ENCODE measurements around the gene KISS1R.

KISS1R gene

DNA sequence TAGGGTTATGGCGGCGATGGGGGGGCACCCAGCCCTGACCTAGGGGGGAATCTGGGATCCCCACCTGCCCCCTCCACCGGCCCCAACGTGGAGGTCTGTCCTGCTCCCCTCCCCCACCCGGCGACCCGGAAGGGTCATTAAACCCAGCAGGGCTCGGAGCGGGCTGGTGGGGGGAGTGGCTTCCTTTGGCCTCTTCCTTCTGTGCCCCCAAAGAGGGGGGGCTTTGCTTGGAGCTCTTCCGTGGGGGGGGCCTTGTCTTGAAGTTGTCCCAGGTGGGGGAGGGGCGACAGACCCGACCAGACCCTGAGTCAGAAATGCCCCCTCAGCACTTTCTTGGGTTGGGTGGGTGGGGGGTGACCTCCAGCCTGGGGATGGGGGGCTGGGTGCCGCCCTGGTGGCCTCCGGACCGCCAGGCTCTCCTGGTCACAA, 10.2 kb downstream of the KISS1R start:
- Histone ChIP-seq H3K27me3 (ENCODE audit: low read depth, low read length) (no peaks in the 10 kb centered on the region), H3K4me3 (ENCODE audit: low read length) (peak overlapping the region; percentile 85), H3K4me2 (ENCODE audit: low read length) (peak overlapping the region; percentile 83), H3K36me3 (replicated peaks; ENCODE audit: low read depth, low read length) (peaks cover 37% of the 10 kb centered on the region), H3K9me3 (ENCODE audit: insufficient read depth, low read length) (no peaks in the 10 kb centered on the region), H3K4me1 (ENCODE audit: low read length) (peaks cover 28% of the 10 kb centered on the region), H3K9ac (ENCODE audit: low read length) (peak overlapping the region; percentile 99), H4K20me1 (ENCODE audit: insufficient read depth, low read length) (peaks cover 35% of the 10 kb centered on the region), H2AFZ (ENCODE audit: low read depth, low read length) (no peak overlapping the region), H3K27ac (ENCODE audit: low read length) (peak overlapping the region; percentile 50), H3K79me2 (ENCODE audit: low read length) (peaks cover 51% of the 10 kb centered on the region)
- TF ChIP-seq, protein P1, sequence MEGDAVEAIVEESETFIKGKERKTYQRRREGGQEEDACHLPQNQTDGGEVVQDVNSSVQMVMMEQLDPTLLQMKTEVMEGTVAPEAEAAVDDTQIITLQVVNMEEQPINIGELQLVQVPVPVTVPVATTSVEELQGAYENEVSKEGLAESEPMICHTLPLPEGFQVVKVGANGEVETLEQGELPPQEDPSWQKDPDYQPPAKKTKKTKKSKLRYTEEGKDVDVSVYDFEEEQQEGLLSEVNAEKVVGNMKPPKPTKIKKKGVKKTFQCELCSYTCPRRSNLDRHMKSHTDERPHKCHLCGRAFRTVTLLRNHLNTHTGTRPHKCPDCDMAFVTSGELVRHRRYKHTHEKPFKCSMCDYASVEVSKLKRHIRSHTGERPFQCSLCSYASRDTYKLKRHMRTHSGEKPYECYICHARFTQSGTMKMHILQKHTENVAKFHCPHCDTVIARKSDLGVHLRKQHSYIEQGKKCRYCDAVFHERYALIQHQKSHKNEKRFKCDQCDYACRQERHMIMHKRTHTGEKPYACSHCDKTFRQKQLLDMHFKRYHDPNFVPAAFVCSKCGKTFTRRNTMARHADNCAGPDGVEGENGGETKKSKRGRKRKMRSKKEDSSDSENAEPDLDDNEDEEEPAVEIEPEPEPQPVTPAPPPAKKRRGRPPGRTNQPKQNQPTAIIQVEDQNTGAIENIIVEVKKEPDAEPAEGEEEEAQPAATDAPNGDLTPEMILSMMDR (IDR thresholded peaks at IDR 0.05; ENCODE audit: low read depth, low read length), result no peak
- TF ChIP-seq EZH2phosphoT487 (IDR thresholded peaks at IDR 0.05; ENCODE audit: low read depth), result no peak

DNA sequence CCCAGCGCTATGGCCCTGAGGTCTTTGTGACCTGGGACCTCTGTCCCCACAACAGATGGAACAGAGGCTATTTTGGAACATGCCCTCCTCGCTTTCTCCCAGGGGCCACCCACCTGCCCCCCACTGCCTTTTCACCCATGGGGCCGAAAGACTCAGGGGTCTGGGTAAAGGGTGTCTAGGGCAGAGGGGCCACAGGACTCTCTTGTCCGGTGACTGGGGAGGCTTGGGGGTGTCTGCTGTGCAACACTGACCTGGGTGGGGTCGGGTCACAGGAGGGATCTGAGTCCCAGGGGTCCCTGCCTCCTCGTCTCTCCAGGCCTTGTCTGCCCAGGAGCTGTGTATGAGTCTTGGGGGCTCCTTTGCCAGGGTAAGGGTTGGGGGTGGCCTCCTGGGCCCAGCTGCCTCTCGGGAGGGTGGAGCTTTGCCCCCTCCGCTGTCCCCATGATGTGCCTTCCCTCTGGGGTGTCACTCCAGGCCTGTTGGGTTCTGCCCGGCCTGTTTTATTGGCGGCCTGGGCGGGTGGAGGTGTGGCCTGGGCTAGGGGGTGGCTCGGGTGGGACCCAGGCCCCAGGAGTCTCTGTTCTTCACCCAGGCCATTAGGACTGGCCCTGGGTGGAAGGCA, 10.8 kb downstream of the KISS1R start:
- Histone ChIP-seq H3K27ac (ENCODE audit: low read length) (no peak overlapping the region), H2AFZ (ENCODE audit: low read depth, low read length) (no peak overlapping the region), H3K4me1 (ENCODE audit: low read length) (peaks cover 33% of the 10 kb centered on the region), H3K9ac (ENCODE audit: low read length) (peak overlapping the region; percentile 2; the same call in 1 of the 2 replicates), H3K4me2 (ENCODE audit: low read length) (peak overlapping the region; percentile 83), H3K36me3 (replicated peaks; ENCODE audit: low read depth, low read length) (peaks cover 42% of the 10 kb centered on the region), H3K27me3 (ENCODE audit: low read depth, low read length) (no peaks in the 10 kb centered on the region), H4K20me1 (ENCODE audit: insufficient read depth, low read length) (peaks cover 40% of the 10 kb centered on the region), H3K9me3 (ENCODE audit: insufficient read depth, low read length) (no peaks in the 10 kb centered on the region), H3K79me2 (ENCODE audit: low read length) (peaks cover 56% of the 10 kb centered on the region), H3K4me3 (ENCODE audit: low read length) (peak overlapping the region; percentile 85)
- TF ChIP-seq, protein P1 (IDR thresholded peaks at IDR 0.05; ENCODE audit: low read depth, low read length), result no peak
- TF ChIP-seq EZH2phosphoT487 (IDR thresholded peaks at IDR 0.05; ENCODE audit: low read depth), result no peak

DNA sequence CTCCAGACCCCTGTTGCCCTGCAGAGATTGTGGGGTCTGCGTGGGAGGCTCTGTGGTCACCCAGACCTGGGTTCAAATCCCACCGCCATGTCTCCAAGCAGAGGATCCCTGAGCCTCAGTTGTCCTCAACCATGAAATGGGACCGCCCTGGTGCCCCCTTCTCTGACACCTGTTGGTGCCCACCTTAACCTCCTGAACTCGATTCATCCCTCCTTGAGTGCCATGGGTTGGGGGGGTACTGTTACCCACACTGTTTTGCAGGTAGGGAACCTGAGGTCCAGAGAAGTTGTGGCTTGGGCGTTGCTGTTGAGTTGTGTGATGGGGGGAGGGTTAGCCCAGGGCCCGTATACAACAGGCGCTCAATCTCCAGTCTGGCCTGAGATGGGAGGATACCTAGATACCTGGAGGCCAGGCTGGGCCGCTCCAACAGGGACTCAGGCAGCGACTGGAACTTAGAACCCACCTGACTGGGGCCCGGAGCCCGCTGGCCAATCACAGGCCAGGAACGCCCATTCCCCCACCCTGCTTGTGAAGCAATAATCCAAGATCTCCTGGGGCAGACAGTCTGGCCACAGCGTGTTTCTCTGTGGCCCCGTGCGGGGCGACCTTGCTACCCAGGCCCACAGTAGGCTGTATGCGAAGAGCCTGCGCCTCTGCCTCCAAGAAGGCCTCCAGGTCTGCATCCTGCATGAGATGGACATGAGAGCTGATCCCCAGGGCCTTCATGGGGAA, 11.5 kb downstream of the KISS1R start:
- Histone ChIP-seq H3K9ac (ENCODE audit: low read length) (no peak overlapping the region), H3K27me3 (ENCODE audit: low read depth, low read length) (no peaks in the 10 kb centered on the region), H4K20me1 (ENCODE audit: insufficient read depth, low read length) (peaks cover 47% of the 10 kb centered on the region), H3K27ac (ENCODE audit: low read length) (no peak overlapping the region), H3K79me2 (ENCODE audit: low read length) (peaks cover 62% of the 10 kb centered on the region), H3K4me3 (ENCODE audit: low read length) (no peak overlapping the region), H3K36me3 (replicated peaks; ENCODE audit: low read depth, low read length) (peaks cover 46% of the 10 kb centered on the region), H3K9me3 (ENCODE audit: insufficient read depth, low read length) (no peaks in the 10 kb centered on the region), H3K4me2 (ENCODE audit: low read length) (no peak overlapping the region), H2AFZ (ENCODE audit: low read depth, low read length) (no peak overlapping the region), H3K4me1 (ENCODE audit: low read length) (peaks cover 36% of the 10 kb centered on the region)
- no peak for TF ChIP-seq EZH2phosphoT487 (IDR thresholded peaks at IDR 0.05; ENCODE audit: low read depth)
- TF ChIP-seq, protein P1 (IDR thresholded peaks at IDR 0.05; ENCODE audit: low read depth, low read length), result no peak

DNA sequence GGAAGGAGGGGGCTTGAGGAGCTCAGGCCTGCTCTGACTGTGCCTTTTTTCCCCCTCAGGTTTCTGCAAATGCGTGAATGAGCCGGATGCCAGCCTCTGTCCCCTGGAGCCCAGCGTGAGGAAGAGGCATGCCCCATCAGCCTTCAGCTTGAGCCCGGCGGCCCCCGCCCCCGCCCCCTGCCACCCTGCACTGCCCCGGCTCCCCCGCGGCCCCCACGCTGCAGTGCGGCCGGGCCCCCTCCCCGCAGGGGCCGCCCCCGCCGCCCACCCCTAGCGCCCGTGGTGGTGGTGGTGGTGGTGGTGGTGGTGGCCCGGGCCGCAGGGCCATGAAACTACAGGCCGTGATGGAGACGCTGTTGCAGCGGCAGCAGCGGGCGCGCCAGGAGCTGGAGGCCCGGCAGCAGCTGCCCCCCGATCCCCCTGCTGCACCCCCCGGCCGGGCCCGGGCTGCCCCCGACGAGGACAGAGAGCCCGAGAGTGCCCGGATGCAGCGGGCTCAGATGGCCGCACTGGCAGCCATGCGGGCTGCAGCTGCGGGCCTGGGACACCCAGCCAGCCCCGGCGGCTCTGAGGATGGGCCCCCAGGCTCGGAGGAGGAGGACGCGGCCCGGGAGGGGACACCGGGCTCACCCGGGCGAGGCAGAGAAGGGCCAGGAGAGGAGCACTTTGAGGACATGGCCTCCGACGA, 12.2 kb downstream of the KISS1R start:
- Histone ChIP-seq H3K27me3 (ENCODE audit: low read depth, low read length) (no peaks in the 10 kb centered on the region), H3K4me3 (ENCODE audit: low read length) (no peak overlapping the region), H2AFZ (ENCODE audit: low read depth, low read length) (no peak overlapping the region), H3K36me3 (replicated peaks; ENCODE audit: low read depth, low read length) (peaks cover 48% of the 10 kb centered on the region), H4K20me1 (ENCODE audit: insufficient read depth, low read length) (peaks cover 54% of the 10 kb centered on the region), H3K79me2 (ENCODE audit: low read length) (peaks cover 62% of the 10 kb centered on the region), H3K4me2 (ENCODE audit: low read length) (no peak overlapping the region), H3K4me1 (ENCODE audit: low read length) (peaks cover 33% of the 10 kb centered on the region), H3K27ac (ENCODE audit: low read length) (no peak overlapping the region), H3K9me3 (ENCODE audit: insufficient read depth, low read length) (no peaks in the 10 kb centered on the region), H3K9ac (ENCODE audit: low read length) (no peak overlapping the region)
- TF ChIP-seq EZH2phosphoT487 (IDR thresholded peaks at IDR 0.05; ENCODE audit: low read depth), result no peak
- TF ChIP-seq, protein P1 (IDR thresholded peaks at IDR 0.05; ENCODE audit: low read depth, low read length), result no peak
